GM19468 (cell line): ENCODE results near the gene DIPK1A.
A peak's percentile ranks its signal among the peaks of the same experiment; 100 is the strongest.
"Not testable (repeated sequence)": the region's sequence is repeated elsewhere in the genome, so short reads cannot be mapped to it uniquely, and the experiment has no call there.

ENCODE experiments used
- ATAC-seq: cut with Tn5 transposase; IDR thresholded peaks from one replicate; pipeline ENCODE4 v1.9.1; 2021; ENCODE audit warnings: mild to moderate bottlenecking, moderate library complexity, moderate number of reproducible peaks; ENCODE audit not compliant: unreplicated experiment; ENCODE audit errors: extremely low read depth

DIPK1A gene

DNA sequence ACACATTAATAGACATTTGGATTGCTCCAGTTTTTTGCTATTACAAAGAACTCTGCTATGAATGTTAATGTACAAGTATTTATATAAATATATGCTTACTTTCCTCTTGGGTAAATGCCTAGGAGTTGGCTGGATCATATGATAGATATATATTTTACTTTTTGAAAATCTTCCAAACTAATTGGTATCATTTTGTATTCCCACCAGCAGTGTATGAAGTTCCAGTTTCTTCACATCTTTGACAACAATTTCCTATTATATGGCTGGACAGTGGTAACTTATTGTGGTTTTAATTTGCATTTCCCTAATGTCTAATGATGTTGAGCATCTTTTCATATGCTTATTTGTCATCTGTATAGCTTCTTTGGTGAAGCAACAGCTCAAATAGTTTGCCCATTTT is 23.8 kb upstream of the DIPK1A start:
- ATAC-seq = no peak

DNA sequence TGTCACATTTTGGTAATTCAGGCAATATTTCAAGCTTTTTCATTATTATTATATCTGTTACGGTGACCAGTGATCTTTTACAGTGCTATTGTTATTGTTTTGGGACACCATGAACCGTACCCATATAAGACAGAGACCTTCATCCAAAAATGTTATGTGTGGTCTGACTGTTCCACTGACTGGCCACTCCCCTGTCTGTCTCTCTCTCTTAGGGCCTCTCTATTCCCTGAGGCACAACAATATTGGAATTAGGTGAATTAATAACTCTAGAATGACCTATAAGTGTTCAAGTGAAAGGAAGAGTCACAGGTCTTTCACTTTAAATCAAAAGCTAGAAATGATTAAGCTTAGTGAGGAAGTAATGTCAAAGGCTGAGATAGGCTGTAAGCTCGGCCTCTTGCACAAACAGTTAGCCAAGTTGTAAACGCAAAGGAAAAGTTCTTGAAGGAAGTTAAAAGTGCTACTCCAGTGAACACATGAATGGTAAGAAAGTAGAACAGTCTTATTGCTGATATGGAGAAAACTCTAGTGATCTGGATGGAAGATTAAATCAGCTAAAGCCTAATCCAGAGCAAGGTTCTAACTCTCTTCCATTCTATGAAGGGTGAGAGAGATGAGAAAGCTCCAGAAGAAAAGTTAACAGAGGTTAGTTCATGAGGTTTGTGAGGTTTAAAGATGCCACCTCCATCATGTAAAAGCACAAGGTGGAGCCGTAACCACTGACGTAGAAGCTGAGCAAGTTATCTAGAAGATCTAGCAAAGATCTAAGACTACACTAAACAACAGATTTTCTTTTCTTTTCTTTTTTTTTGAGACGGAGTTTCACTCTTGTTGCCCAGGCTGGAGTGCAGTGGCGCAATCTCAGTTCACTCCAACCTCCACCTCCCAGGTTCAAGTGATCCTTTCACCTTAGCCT is 19.7 kb upstream of the DIPK1A start:
- ATAC-seq = no peak

DNA sequence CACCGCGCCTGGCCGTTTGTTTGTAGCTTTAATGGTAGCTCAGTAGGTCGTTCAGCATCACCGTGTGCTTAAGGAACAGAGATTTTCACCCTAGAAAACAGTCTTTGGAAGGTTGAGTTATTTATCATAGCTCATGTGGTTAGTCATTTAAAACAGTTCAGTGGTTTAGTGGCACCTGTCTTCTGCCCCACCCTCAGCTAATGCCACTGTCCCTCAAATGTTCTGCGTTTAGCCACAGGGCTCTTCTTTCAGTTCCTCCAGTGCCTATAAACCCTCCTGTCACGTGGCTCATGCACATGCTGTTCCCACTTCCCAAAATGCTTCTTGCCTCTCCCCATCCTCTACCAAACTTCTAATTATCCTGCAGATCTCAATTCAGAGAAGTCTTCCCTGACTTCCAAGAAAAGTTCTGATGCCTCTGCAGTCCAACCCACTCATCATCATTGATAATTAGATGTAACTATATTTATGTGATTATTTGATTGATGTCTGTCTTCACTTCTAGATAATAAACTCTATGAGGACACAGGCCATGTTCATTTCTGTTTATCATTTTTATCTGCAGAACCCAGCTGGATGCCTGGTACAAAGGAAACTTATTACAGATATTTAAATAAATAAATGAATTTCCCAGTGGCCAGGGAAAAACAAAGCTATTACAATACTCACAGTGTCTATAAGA is 14.4 kb upstream of the DIPK1A start:
- peak; percentile 66 for ATAC-seq

DNA sequence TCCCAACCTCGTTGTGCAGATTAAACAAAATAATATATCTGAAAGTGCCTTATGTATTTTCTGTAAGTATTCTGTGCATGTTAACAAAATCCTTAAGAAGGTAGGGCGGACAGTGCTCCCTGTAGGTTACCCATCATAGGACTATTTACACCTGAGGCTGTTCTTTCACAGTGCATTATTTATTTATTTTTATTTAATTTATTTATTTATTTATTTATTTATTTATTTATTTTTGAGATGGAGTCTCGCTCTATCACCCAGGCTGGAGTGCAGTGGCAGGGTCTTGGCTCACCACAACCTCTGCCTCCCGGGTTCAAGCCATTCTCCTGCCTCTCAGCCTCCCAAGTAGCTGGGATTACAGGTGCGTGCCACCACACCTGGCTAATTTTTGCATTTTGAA is 12.8 kb upstream of the DIPK1A start:
- ATAC-seq = not testable (repeated sequence)

DNA sequence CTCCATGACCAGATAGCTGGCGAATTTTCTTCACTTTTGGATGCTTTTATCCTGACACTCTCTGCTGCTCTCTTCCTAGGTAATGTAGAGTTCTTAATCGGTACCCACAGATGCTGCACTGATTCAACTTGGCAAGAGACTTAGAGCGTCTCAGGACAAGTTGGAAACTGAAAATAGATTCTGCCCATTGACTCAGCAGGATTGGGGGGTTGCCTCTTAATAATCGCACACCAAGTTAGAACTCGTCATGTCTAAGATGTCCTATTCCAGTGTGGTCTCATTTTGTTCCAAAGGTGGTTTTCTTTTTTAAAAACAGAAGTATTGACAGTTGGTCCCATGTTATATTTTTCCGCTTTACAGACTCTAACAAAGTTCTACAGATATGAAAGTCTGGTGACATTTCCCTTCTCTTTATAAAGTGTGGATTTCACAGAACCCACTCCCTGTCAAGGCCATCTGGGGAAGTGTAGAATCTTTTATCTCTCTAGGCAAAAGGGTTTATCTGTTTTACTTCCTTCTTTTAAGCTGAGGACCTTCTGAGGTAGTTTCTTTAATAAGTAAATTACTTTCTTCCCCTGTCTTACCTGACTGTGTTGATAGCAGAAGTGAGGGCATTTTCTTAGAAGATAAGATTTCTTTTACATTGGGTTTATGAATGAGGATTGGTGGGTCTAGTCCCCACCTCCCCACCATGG is 12.1 kb upstream of the DIPK1A start:
- no peak for ATAC-seq

DNA sequence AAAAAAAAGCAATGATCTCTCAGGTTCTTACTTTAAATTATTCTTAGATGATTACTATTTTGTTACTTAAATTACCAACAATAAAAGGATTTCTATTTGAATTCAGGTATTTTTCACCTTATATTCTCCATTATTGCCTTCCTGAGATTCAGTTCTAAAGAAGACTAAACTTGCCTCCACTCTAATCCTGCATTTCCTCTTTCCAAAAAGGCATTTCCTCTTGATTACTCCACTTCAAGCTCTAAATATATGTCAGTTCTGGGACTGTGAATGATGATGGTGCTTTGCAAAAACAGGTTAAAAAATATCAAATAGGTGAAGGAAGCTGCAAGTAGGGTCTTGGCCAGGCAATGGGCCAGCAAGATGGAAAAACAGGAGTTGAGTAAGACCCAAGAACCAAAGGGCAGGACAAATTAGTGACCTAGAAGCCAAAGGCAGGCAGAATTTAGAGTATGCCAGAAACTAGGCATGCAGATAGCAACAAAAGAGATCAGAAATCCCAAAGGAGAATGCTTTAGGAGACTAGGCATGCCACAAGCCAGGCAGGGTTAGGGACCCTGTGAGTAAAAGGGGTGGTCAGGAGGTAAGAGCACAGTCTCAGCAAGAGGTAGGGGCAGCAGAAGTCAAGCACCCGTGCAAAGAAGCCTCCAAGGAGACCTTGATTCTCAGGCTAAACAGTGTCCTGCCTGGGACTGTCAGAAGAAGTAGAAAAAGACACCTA is 11.3 kb upstream of the DIPK1A start:
- no peak for ATAC-seq

DNA sequence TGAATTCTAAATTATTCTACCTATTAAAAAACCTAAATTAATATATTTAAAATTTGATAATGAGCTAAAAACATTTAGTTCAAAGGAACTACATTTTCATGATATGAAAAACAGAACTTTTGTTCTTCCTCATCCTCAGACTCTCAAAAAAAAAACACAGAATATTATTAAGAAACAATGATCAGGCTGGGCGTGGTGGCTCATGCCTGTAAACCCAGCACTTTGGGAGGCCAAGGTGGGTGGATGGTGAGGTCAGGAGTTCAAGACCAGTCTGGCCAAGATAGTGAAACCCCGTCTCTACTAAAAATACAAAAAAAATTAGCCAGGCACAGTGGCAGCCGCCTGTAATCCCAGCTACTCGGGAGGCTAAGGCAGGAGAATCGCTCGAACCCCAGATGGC is 10.7 kb upstream of the DIPK1A start:
- not testable (repeated sequence) for ATAC-seq

DNA sequence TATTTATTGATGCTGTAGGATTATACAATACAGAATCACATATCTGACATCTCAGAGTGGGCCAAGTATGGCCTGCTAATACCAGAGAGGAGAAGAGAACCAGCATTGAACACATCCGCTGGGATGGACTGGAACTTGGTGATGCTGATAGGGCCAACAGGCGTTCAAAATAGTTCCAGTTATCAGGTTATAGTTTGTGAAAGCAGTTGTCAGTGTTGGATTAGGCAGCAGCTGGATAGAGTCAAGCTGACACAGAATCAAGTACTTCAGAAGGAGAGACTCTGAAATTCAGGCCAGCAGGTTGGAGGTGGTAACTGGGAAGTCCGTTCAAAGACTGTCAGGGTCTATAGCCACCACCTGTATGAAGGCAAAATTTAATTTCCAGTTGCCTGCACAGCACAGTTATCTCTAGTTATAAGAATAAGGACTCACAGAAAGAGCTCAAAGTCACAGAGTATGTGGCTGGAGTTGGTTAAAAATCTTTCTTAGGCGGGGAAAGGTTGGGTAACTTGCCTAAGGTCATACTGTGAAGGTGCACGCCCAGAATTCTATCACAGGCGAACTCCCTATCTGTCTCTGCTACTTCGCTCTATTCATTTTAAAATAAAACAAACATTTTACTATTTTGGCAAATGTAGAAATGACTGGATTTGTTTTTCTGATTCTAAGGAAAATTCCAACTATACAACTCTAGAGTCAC is 9.9 kb upstream of the DIPK1A start:
- no peak for ATAC-seq

DNA sequence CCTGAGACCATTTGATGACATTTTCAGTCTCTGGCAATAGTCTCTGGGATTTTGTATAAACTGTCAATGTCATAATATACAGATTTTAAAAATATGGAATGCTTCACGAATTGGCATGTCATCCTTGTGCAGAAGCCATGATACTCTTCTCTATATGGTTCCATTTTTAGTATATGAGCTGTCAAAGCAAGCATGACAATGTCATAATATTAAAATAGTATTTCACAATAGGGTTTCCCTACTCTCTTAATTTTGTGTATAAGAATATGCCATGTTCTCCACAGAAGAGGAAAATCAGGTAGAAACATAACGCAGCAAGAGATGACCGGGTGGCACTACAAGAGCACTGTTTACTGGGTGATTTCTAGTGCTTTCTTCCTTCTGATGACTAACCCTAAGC is 8.3 kb upstream of the DIPK1A start:
- no peak for ATAC-seq

DNA sequence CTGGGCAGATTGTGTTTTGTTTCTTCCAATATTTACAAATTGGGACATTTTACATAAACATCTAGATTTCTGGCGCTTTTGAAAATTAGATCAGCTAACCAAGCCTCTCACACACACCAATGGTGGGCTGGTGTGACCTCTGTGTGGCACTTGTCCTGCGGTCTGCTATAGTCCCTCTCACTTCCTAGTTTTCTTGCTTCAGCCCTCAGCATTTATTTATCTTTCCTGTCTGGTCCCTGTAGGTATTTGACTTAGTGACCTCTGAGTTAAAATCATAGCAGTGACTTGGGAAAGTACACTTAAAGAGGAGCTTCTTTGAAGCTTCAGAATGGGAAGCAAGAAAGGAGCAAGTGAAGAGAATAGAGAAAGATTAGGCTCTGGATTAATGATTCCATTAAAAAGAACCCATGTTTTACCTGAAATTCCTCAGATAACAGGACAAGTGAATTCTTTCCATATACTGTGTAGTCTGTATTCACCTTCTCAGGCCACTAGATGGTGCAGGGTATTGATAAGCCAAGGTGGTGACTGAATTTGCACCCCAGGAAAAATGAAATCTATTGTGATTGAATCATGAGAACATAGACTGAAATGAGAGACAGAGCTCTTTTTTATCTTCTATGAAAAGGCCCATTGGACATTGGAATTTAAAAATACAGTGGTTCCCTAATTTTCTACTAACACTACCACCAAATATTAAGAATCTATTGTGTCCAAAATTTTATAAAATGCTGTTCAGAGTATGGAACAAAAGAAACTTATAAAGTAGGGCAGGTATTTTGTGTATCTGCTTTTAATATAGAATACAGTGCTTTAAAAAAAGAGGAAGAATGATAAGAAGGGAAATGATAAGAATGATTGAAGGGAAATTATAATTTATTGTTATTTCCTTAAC is 7.1 kb upstream of the DIPK1A start:
- peak; percentile 22 for ATAC-seq

DNA sequence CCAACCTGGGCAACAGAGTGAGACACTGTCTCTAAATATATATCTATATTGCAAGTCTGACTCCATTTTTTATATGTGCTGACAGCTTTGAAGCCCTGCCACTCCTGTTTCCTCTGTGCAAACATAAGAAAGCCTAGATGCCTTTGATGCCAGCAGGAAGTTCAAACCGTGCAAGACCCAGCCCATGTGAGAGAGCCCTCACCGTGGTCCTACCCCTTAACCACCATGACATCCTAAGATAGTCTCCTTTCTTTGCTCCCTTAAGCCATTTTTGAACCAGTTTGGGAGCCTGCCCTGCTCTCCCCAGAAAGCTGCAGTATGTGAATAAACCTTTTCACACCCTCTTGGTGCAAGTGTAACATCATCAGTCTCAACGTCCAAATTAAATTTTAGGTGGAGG is 3.7 kb upstream of the DIPK1A start:
- ATAC-seq = no peak

DNA sequence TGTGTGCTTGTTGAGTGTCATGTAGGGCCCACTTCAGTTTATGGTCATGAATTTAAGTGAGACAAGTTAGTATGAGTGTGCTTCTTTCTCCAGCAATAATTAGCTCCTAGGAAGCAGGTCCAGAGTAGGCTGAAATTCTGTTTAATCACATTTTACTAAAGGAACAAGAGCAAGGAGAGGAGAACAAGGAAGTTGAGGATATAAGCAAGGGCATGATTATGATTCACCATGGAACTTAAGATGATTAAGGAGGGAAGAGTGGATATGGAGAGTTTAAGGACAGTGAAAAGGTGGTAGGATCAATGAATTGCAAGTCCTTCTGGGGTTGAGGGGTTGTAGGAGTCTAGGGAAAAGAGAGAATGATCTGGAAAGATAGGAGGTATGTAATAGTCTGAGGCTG is 3.1 kb upstream of the DIPK1A start:
- ATAC-seq = no peak

DNA sequence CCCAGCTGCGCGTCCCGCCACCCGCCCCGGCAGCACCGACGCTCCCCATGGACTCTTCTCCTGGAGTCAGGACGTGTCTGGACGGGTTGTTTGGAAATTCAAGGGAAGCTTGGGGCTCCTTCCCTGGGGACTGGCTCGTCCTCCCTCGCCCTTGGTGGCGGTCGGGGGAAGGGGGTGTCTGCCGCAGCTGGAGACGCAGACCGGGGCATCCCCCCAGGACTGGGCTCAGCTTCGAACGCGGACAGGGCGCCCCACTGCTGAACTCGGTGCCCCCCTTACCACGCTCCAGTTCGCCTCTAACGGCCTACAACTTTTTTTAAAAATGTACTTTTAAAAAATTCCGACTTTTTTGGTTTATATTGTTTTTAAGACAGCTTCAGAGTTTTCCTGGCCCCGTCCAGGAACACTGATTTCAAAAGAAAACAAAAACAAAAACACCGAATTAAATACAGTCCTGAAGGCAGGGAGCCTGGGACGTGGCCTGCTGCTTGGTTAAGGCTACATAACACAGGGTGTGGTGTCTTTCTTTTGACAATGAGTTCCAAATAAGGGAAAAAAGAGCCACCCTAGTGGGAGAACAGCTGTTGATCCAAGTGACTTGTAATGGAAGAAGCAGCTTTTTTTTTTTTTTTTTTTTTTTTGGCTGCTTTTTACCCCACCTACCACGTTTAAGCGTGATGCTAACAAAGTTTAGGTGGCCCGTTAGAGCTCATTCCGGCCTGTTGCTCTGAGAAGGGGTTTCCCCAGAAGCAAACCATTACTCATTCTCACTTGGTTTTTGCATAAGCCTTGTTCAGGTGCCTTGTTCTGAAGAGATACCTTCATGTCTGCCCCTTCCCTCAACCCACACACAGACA is 862 bp upstream of the DIPK1A start:
- ATAC-seq = peak; percentile 34

DNA sequence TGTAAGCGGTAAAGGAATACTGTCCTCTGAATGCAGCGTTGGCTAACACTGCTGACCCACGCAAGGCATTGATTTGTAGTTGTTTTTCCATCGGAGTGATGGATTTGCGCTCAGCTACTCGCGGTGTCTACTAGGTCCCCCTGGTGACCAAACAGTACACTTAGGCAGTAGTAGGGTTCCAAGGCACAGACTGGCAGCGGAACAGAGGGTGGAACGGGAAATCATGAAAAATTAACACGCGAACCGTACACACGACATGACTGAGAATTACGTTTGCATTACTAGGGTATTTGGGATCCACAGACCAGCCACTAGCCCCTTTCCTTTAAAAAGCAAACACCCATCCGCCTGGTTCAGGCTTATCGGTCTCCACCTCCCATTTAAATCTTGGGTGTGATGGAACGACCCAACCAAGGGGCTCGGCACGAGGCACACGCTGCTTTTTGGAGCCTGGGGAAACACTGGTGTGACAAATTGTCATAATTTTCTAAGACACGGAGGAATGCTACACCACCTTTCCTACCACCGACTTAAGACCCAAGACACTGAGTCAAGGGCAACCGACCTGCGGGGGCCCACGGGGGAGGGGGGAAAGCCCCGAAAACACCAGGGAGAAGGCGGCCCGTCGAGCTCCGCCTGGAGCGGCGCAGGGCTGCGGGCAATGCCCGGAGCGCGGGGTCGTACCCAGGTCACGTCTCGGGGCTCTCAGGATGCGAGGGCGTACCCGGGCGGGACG is 699 bp downstream of the DIPK1A start:
- no peak for ATAC-seq

DNA sequence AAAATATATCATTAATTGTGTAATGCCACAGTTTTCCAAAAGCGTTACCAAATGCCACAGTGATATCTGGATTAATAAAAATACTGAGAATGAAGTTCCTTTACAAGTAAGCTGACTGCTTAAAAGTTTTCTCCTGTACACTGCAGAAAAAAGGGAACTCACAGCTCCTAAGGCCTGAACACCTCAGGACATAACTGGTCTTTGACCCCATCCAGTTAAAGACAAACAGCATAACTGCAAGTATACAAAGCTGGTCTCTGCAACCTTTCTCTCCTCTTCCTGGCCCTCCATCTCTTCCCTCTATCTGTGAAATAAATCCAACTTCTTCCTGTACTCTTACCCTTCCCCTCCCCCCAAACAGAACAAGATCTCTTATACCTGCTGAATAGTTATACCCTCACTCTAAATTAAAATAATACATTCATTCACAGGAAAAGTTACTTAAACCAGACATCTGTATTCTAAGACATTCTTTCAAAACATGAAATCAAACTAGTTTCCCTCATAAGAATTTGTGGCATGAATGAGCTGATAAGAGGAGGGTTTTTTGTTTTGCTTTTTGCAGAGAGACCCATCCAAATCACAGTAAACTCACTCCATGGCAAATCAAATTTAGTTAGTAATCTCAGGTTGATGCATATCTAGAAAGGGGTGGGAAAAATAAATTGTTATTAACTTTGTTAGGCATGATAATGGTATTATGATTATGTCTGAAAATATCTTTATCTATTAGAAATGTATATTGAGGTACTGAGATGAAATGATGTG is 2.9 kb downstream of the DIPK1A start:
- no peak for ATAC-seq

DNA sequence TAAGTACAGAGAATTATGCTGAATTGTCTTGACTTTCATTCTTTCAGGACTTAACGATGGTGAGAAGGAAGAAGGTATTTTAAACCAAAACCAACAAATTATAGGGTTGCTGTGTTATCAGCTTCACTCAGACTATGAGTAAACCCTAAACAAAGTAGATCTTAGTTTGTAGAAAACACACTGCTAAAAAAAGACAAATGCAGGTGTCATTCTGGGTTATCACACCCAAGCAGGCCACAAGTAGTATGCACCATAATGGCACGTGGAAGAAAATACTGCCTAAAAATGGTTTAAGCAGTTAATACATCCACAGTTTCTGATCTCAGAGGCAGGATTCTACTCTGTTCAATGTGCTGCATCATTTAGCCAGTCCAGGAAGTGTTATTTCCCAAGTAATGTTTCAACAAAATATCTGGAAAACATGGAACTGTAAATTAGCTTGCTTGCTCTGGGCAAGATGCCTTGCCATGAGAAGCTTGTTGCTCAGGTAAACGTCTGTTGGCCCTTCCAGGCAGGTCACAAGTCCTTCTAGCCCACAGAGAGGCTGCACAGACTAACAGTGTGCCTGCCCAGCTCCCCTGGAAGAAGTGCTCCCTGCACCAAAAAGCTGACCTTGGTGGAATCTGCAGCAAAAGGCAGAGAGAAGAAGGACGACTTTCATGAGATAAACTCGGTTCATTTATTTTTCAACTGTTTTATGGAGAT is 4.1 kb downstream of the DIPK1A start:
- ATAC-seq = peak; percentile 21
